NCI-H2227 (cell line): ENCODE measurements around the gene PKM.

ENCODE experiments used
- DNase-seq: peaks from one replicate; lab custom pipeline; 2025; ENCODE audit not compliant: unreplicated experiment; lab: John Stamatoyannopoulos, UW

The PKM gene

GRCh38 chr15:72161361-72162132 lies 69.4 kb downstream of the PKM start:
- DNase-seq: no peak

GRCh38 chr15:72160696-72161245 lies 70.2 kb downstream of the PKM start:
- DNase-seq: no peak

DNA sequence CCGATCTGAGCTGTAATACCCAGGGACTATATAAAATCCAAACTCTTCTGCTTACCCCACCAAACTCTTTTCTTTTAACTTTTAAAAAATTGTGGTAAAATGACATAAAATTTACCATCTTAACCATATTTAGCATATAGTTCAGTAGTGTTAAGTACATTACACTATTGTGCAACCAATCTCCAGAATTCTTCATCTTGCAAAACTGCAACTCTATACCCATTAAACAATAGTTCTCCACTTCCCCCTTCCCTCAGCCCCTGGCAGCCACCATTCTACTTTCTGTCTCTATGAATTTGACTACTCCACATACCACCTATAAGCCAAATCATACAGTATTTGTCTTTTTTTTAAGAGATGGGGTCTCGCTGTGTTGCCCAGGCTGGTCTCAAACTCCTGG lies 74.1 kb downstream of the PKM start:
- no peak for DNase-seq

DNA sequence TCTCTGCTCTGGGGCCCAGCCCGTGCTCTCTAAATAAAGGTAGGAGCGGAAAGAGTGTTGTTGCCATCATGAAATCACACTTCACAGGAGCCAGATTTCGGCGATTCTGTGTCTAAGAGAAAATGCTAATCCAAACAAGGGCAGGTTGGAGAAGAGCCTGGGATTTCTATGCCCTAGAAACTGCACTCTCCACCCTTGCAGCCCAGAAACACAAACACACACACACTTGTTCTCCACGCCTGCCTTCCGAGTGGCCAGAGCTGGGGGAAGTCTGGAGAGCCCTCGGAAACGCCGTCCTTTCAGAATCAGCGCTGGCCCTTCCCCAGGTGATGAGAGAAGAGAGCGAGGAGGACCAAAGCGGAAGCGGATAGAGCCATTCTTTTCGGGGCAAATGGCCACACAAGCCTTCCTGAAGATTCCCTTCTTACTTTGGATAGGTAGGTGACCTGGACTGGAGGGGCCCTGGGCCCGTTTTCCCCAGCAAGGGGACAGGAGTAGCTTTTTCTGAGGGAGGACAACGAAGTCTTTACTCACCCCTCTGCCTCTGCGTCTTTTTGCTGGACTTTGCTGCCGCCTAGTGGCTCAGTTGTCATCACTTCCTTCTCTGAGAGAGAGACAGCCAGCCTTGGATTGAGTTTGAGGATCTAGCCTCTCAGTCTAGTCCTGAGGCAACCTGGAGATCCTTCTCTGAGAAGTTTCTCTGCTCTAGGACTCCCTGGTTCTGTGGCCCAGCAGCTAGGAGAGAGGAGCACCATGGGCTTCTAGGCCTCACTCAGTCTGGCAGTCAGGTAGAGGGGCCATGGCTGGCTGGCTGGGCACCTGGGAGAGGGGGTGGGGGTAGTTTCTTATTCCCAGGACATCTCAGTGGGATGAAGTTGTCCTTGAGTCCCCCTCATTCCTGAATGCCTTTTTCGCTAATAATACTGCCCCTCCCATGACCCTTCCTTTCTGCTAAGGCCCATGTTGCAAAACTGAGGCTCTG lies 75.1 kb downstream of the PKM start:
- DNase-seq: peak; percentile 86

GRCh38 chr15:72155003-72155621 lies 75.9 kb downstream of the PKM start:
- DNase-seq: peak; percentile 44

GRCh38 chr15:72154316-72154715 lies 76.7 kb downstream of the PKM start:
- no peak for DNase-seq

- no peak for DNase-seq
Observed at GRCh38 chr15:72153269-72154000, 77.6 kb downstream of the PKM start.
